ENCODE measurements around the gene HYAL3.

The HYAL3 gene

DNA sequence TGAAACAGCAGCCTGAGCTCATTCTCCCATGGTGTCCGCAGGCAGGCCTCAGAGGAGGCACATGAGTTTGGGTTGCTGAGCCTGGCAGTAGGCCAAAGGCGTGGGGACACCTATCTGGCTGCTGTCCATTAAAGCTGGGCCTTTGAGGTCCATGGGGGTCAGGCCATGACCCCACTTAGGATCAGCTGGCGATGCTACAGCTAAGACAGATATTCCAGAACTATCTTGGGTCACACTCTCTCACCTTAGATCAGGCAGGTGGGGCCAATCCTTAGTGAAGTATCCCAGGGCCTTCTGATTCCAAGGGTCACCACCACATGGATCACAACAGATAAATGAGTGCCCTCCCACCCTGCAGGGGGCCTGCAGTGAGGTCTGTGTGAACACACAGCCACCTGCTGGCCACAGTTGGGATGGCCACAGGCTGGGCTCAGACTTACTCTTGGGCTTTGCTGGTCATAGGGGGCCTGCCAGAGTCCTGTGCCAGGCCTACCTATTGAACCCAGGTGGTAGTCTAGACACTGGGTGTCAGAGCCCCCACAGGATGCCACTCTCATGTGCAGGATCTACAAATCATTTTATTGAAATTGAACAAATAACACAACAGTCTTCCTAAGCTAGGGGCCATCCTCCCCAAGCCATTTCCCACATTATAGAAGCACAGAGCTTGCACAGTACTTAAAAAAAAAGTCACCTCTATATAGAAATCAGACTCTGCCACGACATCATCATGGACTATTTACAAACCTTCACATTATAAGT lies 25.3 kb upstream of the HYAL3 start:
- Histone ChIP-seq H3K27ac (no peak overlapping the region), H3K36me3 (ENCODE audit: insufficient read depth, low read length) (peaks cover under 1% of the 10 kb centered on the region; the same call in 1 of the 2 replicates), H3K4me3 (no peak overlapping the region), H3K9me3 (ENCODE audit: low read depth, low read length) (no peaks in the 10 kb centered on the region), H3K9ac (ENCODE audit: insufficient read length) (no peak overlapping the region)
- DNase-seq (ENCODE audit: low read depth, low spot score): no peak
- TF ChIP-seq EZH2 (IDR thresholded peaks at IDR 0.05): no peak
- no peak for TF ChIP-seq POLR2AphosphoS5 (IDR thresholded peaks at IDR 0.05; ENCODE audit: borderline replicate concordance, low read depth, low read length)
- TF ChIP-seq FOXP2 (optimal IDR thresholded peaks at IDR 0.05; ENCODE audit: control extremely low read depth, extremely low read length, insufficient read depth): no peak

DNA sequence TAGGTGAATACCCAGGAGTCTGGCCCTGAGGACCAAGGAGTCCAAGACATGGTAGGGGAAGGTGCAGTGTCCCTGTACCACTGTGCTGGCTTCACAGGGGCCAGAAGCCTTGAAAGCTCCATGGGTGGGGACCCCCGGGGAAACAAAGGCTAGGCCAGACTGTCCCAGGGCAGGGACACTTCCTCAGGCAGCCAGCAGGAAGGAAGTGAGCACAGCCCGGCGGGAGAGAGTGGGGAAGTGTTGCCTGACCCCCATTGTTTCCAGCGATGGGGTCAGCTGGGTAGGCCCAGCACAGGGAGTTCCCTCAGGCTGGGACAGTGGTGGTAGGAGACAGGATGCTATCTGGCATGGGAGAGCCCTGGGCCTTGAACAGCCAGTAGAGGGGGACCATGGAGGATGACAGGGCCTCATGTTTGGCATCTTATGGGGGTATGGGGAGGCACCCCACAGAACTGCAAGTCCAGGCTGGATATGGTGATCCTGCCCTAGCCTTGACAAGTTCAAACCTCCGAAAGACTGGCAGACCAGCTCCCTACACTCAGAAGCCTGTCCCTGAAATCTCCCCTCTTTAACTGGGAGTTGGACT lies 24.5 kb upstream of the HYAL3 start:
- Histone ChIP-seq H3K27ac (no peak overlapping the region), H3K4me3 (no peak overlapping the region), H3K36me3 (ENCODE audit: insufficient read depth, low read length) (peaks cover 9% of the 10 kb centered on the region; the same call in 1 of the 2 replicates), H3K9me3 (ENCODE audit: low read depth, low read length) (no peaks in the 10 kb centered on the region), H3K9ac (ENCODE audit: insufficient read length) (no peak overlapping the region)
- no peak for DNase-seq (ENCODE audit: low read depth, low spot score)
- no peak for TF ChIP-seq EZH2 (IDR thresholded peaks at IDR 0.05)

- TF ChIP-seq EZH2 (IDR thresholded peaks at IDR 0.05) (no peak), FOXP2 (optimal IDR thresholded peaks at IDR 0.05; ENCODE audit: control extremely low read depth, extremely low read length, insufficient read depth) (no peak), POLR2AphosphoS5 (IDR thresholded peaks at IDR 0.05; ENCODE audit: borderline replicate concordance, low read depth, low read length) (no peak)
- Histone ChIP-seq H3K27ac (no peak overlapping the region), H3K4me3 (no peak overlapping the region), H3K36me3 (ENCODE audit: insufficient read depth, low read length) (peaks cover 14% of the 10 kb centered on the region; the same call in 1 of the 2 replicates), H3K9me3 (ENCODE audit: low read depth, low read length) (no peaks in the 10 kb centered on the region), H3K9ac (ENCODE audit: insufficient read length) (no peak overlapping the region)
- DNase-seq (ENCODE audit: low read depth, low spot score): no peak
Observed at GRCh38 chr3:50323092-50323600, 23.9 kb upstream of the HYAL3 start.

DNA sequence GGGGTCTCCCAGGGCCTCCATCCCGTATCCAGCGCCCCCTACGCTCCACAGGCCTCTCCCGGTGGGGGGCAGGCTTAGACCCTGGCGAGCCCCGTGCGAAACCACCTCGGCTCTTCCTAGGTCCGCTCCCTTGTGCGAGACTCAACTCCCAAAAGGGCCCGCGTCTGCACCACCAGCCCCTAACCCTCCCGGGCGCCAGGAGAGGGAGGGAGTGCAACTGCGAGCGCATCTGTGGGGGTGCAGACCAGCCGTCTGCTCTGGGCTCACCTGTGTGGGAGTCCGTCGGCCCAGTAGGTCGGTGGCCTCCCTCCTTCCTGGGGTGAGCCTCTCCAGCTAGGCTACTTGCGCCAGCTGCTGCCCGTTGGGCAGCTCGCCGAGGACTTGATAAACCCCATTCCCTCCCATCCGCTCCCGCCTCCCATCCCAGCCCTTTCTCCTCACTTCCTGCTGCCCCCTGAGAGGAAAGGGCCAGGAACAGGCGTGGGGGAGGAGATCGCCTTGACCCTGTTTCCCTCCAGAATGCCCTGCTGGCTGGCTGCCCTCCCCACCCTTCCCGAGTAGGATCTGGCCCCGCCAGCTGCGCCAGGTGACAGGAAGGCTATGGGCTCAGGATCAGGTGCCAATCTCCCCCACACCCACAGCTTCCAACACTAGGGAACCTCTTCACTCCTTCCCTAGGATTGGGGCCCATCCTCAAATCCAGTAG lies 23.3 kb upstream of the HYAL3 start, which contains the start of gene HYAL2:
TSS of gene HYAL2 (minus strand) at position 360 of the 706 bp plus-strand sequence. CDS start 2,256 bp downstream, outside the sequence.
- no peak for TF ChIP-seq EZH2 (IDR thresholded peaks at IDR 0.05)
- TF ChIP-seq FOXP2 (optimal IDR thresholded peaks at IDR 0.05; ENCODE audit: control extremely low read depth, extremely low read length, insufficient read depth): no peak
- no peak for TF ChIP-seq POLR2AphosphoS5 (IDR thresholded peaks at IDR 0.05; ENCODE audit: borderline replicate concordance, low read depth, low read length)
- Histone ChIP-seq H3K4me3 (peak within 1 kb of the TSS; percentile 83), H3K27ac (peak within 1 kb of the TSS; percentile 95), H3K9ac (ENCODE audit: insufficient read length) (peak within 1 kb of the TSS; percentile 97), H3K36me3 (ENCODE audit: insufficient read depth, low read length) (peaks cover 15% of the 10 kb centered on the region; the same call in 1 of the 2 replicates), H3K9me3 (ENCODE audit: low read depth, low read length) (no peaks in the 10 kb centered on the region)
- DNase-seq (ENCODE audit: low read depth, low spot score): no peak

DNA sequence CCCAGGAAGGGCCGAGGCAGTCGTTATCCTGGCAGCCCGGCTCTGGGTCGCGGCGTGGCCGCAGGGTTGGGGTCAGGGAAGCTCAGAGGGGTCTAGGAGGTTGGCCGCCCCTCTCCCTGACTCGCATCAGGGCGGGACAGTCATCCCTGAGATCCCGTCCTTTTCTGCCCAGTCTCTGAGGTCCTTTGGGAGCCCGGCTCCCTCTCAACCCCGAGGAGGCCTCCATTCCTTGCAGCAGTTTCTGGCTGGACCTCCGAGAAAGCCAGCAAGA lies 22.8 kb upstream of the HYAL3 start:
- Histone ChIP-seq H3K4me3 (peak overlapping the region; percentile 83), H3K9ac (ENCODE audit: insufficient read length) (no peak overlapping the region), H3K36me3 (ENCODE audit: insufficient read depth, low read length) (peaks cover 15% of the 10 kb centered on the region; the same call in 1 of the 2 replicates), H3K27ac (no peak overlapping the region), H3K9me3 (ENCODE audit: low read depth, low read length) (no peaks in the 10 kb centered on the region)
- DNase-seq (ENCODE audit: low read depth, low spot score): no peak
- TF ChIP-seq FOXP2 (optimal IDR thresholded peaks at IDR 0.05; ENCODE audit: control extremely low read depth, extremely low read length, insufficient read depth) (no peak), EZH2 (IDR thresholded peaks at IDR 0.05) (no peak), POLR2AphosphoS5 (IDR thresholded peaks at IDR 0.05; ENCODE audit: borderline replicate concordance, low read depth, low read length) (no peak)

DNA sequence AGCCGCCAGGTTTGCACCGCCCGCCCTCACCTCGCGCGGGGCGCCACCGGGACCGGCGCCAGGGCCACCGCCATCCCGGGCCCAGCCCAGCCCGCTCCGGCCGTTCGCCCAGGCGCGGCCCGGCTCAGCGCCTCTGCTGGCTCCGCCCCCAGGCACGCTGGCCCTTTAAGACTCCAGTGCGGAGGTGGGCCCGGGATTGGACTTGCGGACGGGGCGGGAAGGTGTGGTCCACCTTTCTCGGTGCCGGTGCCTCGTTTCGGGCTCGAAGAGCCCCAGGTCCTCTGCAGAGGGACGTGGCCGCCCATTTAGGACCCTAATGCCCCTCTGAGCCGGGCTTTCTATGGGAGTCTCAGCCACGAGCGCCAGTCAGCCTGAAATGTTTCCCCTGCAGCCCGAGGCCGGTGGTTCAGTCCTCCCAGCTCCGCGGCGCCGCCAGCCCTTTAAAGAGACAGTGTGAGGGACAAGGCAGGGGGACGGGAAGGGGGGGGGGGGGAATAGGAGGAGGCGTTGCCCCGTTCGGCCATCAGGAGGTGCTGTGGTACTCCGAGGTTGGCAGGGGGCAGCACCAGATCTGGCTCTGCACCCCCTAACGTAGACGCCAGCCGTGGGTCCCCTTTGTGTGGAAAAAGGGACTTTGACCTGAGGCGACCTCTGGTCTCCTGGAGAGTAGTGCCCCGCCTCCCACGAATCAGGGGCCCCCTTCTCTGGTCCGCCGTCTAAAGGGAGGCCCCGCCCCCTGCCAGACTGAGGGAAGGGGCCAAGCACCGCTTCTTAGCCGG lies 22.3 kb upstream of the HYAL3 start:
- Histone ChIP-seq H3K36me3 (ENCODE audit: insufficient read depth, low read length) (peaks cover 15% of the 10 kb centered on the region; the same call in 1 of the 2 replicates), H3K9ac (ENCODE audit: insufficient read length) (peak overlapping the region; percentile 97), H3K4me3 (peak overlapping the region; percentile 83), H3K27ac (peak overlapping the region; percentile 95), H3K9me3 (ENCODE audit: low read depth, low read length) (no peaks in the 10 kb centered on the region)
- peak; percentile 45 for DNase-seq (ENCODE audit: low read depth, low spot score)
- TF ChIP-seq EZH2 (IDR thresholded peaks at IDR 0.05) (no peak), FOXP2 (optimal IDR thresholded peaks at IDR 0.05; ENCODE audit: control extremely low read depth, extremely low read length, insufficient read depth) (no peak), POLR2AphosphoS5 (IDR thresholded peaks at IDR 0.05; ENCODE audit: borderline replicate concordance, low read depth, low read length) (no peak; the same call in 1 of the 2 replicates)

DNA sequence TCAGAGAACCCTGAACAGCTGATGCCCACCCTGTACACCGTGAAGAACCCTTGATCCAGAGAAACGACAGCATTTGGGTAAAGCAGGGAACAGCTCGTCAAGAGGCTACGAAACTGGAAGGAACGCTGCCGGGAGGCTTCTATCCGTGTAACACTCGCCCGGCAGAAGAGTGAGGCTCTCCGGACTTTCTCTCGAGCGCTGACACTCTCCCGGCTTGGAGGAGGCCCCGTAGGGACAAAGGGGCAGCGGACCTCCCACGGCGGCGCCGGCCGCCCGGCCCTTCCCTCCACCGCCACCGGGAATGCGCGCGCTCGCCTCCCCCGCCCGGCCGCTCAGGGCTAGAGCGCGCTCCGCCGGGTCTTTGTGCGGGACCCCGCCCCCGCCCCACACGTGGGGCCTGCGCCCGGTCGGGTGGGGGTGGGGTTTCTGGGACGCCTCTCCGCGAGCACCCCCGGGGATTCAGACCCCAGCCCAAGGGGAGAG lies 21.7 kb upstream of the HYAL3 start:
- Histone ChIP-seq H3K9ac (ENCODE audit: insufficient read length) (peak overlapping the region; percentile 97), H3K36me3 (ENCODE audit: insufficient read depth, low read length) (peaks cover 15% of the 10 kb centered on the region; the same call in 1 of the 2 replicates), H3K4me3 (peak overlapping the region; percentile 83), H3K27ac (peak overlapping the region; percentile 95), H3K9me3 (ENCODE audit: low read depth, low read length) (no peaks in the 10 kb centered on the region)
- DNase-seq (ENCODE audit: low read depth, low spot score): no peak
- TF ChIP-seq FOXP2 (optimal IDR thresholded peaks at IDR 0.05; ENCODE audit: control extremely low read depth, extremely low read length, insufficient read depth) (no peak), EZH2 (IDR thresholded peaks at IDR 0.05) (no peak), POLR2AphosphoS5 (IDR thresholded peaks at IDR 0.05; ENCODE audit: borderline replicate concordance, low read depth, low read length) (no peak)
